Liver (tissue), 9 donors: Measurements from ENCODE around the gene GLI3. TPM values are rescaled to one million over a fixed set of nuclear protein-coding genes. Genes with fewer than 3 reads are reported as not detected.

Experiments used
- DNase-seq: peaks from one replicate; pipeline ENCODE4 v3.0.0-alpha.2; 2017; ENCODE audit warnings: low spot score
- H3K27ac ChIP-seq, 2 donors: one replicate each; pipeline ENCODE4 v1.7.0; 2013; ENCODE audit warnings: inconsistent platforms in 2 of 2, low read length in 2 of 2, control low read depth in 1 of 2, low read depth in 1 of 2, mild to moderate bottlenecking in 1 of 2
- H3K27me3 ChIP-seq, 4 donors: one replicate each; pipeline versions ENCODE4 v1.6.1 to v1.7.0; 2013; ENCODE audit warnings: low read length in 3 of 4, inconsistent platforms in 1 of 4, mild to moderate bottlenecking in 1 of 4, moderate library complexity in 1 of 4; ENCODE audit not compliant: control insufficient read depth in 4 of 4, insufficient read depth in 4 of 4
- H3K36me3 ChIP-seq, 4 donors: one replicate each; pipeline versions ENCODE4 v1.6.1 to v1.7.0; 2013; ENCODE audit warnings: low read length in 3 of 4, mild to moderate bottlenecking in 3 of 4, low read depth in 1 of 4, moderate library complexity in 1 of 4; ENCODE audit not compliant: control insufficient read depth in 4 of 4, insufficient read depth in 3 of 4
- H3K4me1 ChIP-seq, 4 donors: one replicate each; pipeline versions ENCODE4 v1.6.1 to v1.7.0; 2013; ENCODE audit warnings: low read length in 3 of 4, mild to moderate bottlenecking in 3 of 4, moderate library complexity in 1 of 4; ENCODE audit not compliant: control insufficient read depth in 4 of 4, insufficient read depth in 4 of 4
- H3K4me3 ChIP-seq, 3 donors: one replicate each; pipeline versions ENCODE4 v1.6.1 to v1.7.0; 2013; ENCODE audit warnings: low read length in 3 of 3, control low read depth in 1 of 3, low read depth in 1 of 3, mild to moderate bottlenecking in 1 of 3
- H3K9ac ChIP-seq, 2 donors: one replicate each; pipeline ENCODE4 v1.7.0; 2013; ENCODE audit warnings: low read length in 2 of 2, mild to moderate bottlenecking in 2 of 2, moderate library complexity in 2 of 2, control low read depth in 1 of 2, low read depth in 1 of 2
- H3K9me3 ChIP-seq, 4 donors: one replicate each; pipeline versions ENCODE4 v1.6.1 to v1.7.0; 2013; ENCODE audit warnings: low read length in 3 of 4; ENCODE audit not compliant: control insufficient read depth in 4 of 4
- ATF3 ChIP-seq: IDR thresholded peaks from 2 replicates; pipeline ENCODE4 v1.6.1; 2016; ENCODE audit warnings: antibody characterized with exemption
- CTCF ChIP-seq: fragments of 150-350 bp; IDR thresholded peaks from 2 replicates; pipeline ENCODE4 v1.5.1; 2017; ENCODE audit warnings: improper control_type of control experiment, low read depth, low read length; ENCODE audit not compliant: missing input control
- EGR1 ChIP-seq, 2 donors: IDR thresholded peaks; 2 replicates each; pipeline ENCODE4 v1.6.1; 2016 to 2018; ENCODE audit warnings: antibody characterized with exemption in 2 of 2, low read depth in 2 of 2
- FOXA1 ChIP-seq: IDR thresholded peaks from 2 replicates; pipeline ENCODE4 v1.6.1; 2016; ENCODE audit warnings: antibody characterized with exemption
- FOXA2 ChIP-seq: IDR thresholded peaks from 2 replicates; pipeline ENCODE4 v1.6.1; 2016; ENCODE audit warnings: antibody characterized with exemption
- GABPA ChIP-seq, 2 donors: IDR thresholded peaks in 1 of 2; conservative IDR thresholded peaks in 1 of 2; 2 replicates each; pipeline ENCODE4 v1.6.1; 2016; ENCODE audit warnings: antibody characterized with exemption in 2 of 2, mild to moderate bottlenecking in 1 of 2, moderate library complexity in 1 of 2
- HNF4A ChIP-seq, 2 donors: conservative IDR thresholded peaks; 2 replicates each; pipeline ENCODE4 v1.6.1; 2016; ENCODE audit warnings: antibody characterized with exemption in 2 of 2, mild to moderate bottlenecking in 2 of 2
- HNF4G ChIP-seq: IDR thresholded peaks from 2 replicates; pipeline ENCODE4 v1.6.1; 2016; ENCODE audit warnings: antibody characterized with exemption
- JUND ChIP-seq, 2 donors: IDR thresholded peaks; 2 replicates each; pipeline ENCODE4 v1.6.1; 2016; ENCODE audit warnings: antibody characterized with exemption in 2 of 2
- NR2F2 ChIP-seq: IDR thresholded peaks from 2 replicates; pipeline ENCODE4 v1.6.1; 2016; ENCODE audit warnings: antibody characterized with exemption
- RAD21 ChIP-seq, 2 donors: IDR thresholded peaks; 2 replicates each; pipeline ENCODE4 v1.6.1; 2016; ENCODE audit warnings: antibody characterized with exemption in 2 of 2, mild to moderate bottlenecking in 2 of 2
- RXRA ChIP-seq, 2 donors: IDR thresholded peaks; 2 replicates each; pipeline ENCODE4 v1.6.1; 2017 to 2018; ENCODE audit warnings: antibody characterized with exemption in 2 of 2, mild to moderate bottlenecking in 1 of 2
- SP1 ChIP-seq: IDR thresholded peaks from 2 replicates; pipeline ENCODE4 v1.6.1; 2018; ENCODE audit warnings: antibody characterized with exemption, mild to moderate bottlenecking
- YY1 ChIP-seq: IDR thresholded peaks from 2 replicates; pipeline ENCODE4 v1.6.1; 2016; ENCODE audit warnings: antibody characterized with exemption, mild to moderate bottlenecking
- ZBTB33 ChIP-seq: IDR thresholded peaks from 2 replicates; pipeline ENCODE4 v1.6.1; 2016; ENCODE audit warnings: antibody characterized with exemption
- WGBS: extraction: QIAGEN DNeasy Blood & Tissue Kit; methylation state at CpG from one replicate; pipeline ENCODE4 v1.1.7; 2013; 5-methylcytosine and 5-hydroxymethylcytosine counted together
- polyA plus RNA-seq, 2 donors: library from polyadenylated mRNA; stranded (reverse) in 1 of 2; unstranded in 1 of 2; fragments of 200-250 nt in 1 of 2; fragments of >200 nt in 1 of 2; fragmentation: Nextera tagmentation in 1 of 2; extraction: Ambion mirVana in 1 of 2; gene quantifications; one replicate each; pipeline versions ENCODE4 v1.2.1 to v1.2.3, GENCODE V29; 2013 to 2015
- total RNA-seq, 2 donors: library from RNA; depleted of rRNA; stranded (reverse); fragments of >200 nt; gene quantifications; one replicate each; pipeline ENCODE4 v1.2.3, GENCODE V29; 2014
- TF ChIP-seq, protein P1 (sequence below): IDR thresholded peaks from 2 replicates; pipeline ENCODE4 v1.6.1; 2016; ENCODE audit warnings: antibody characterized with exemption
- donor health status: healthy.
- donor health status: healthy.
- donor health status: healthy.
- donor health status: healthy.
- donor health status: healthy.

The GLI3 gene
- total and polyA plus RNA-seq, 4 donors, result 0.09 to 0.42 (median 0.26) TPM

DNA sequence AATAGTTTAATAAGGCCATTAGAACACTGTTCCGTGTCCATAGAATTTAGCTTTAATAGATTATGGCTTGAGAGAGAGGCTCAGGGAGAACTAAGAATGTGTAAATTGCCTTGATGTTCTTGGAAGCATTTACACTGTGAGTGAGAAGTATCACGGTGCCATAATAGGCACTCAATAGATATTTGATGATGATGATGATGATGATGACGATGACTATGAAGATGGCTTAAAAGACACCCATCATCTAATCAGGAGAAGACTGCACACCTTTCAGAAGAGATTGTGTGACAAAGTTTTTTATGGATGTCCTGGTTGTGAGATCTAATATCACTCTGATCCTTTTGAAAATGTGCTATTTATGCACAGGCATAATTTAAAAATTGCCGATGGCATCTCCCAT is 264.2 kb downstream of the GLI3 start (continued):
- TF ChIP-seq CTCF, result no peak
- TF ChIP-seq RAD21 (IDR thresholded peaks at IDR 0.05), result no peak
- TF ChIP-seq YY1, result no peak

DNA sequence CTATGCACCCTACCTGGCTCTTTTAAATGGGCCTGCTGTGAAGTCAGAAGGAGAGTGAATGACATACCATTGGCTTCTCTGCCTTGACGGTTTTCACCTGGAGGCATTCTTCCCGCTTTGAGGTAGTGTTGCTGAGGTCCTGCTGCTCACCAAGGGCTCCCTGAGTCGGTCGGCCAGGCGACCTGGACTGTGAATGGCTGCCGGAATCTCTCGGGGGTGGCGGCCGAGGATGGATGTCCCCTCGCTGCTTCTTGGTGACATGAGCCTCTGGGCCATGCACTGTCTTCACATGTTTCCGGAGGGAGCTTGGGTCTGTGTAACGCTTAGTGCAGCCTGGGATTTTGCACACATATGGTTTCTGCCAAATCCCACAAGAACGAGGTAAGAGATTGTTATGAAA is 264.7 kb downstream of the GLI3 start:
- TF ChIP-seq CTCF (no peak), RAD21 (IDR thresholded peaks at IDR 0.05) (no peak), HNF4A (conservative IDR thresholded peaks at IDR 0.05) (no peak), JUND (IDR thresholded peaks at IDR 0.05) (no peak)
- TF ChIP-seq, protein P1, sequence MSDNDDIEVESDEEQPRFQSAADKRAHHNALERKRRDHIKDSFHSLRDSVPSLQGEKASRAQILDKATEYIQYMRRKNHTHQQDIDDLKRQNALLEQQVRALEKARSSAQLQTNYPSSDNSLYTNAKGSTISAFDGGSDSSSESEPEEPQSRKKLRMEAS, result no peak
- Histone ChIP-seq H3K4me3 (no peak overlapping the region), H3K9me3 (no peaks in the 10 kb centered on the region), H3K9ac (no peak overlapping the region), H3K27me3 (no peaks in the 10 kb centered on the region), H3K27ac (no peak overlapping the region), H3K36me3 (no peaks in the 10 kb centered on the region), H3K4me1 (peaks cover 0 to 1% (median 0%) of the 10 kb centered on the region in 4 donors)
- WGBS, result 91% methylated on average over 13 of the region's 13 CpGs
- DNase-seq, result no peak

- H3K27me3 ChIP-seq, result no peaks in the 10 kb centered on the region
- H3K9me3 ChIP-seq, result no peaks in the 10 kb centered on the region
- 47% methylated on average over 9 of the region's 9 CpGs for WGBS
- H3K4me1 ChIP-seq, result no peaks in the 10 kb centered on the region
- H3K36me3 ChIP-seq, result no peaks in the 10 kb centered on the region
- no peak overlapping the region for H3K9ac ChIP-seq
- no peak overlapping the region for H3K4me3 ChIP-seq
- no peak overlapping the region for H3K27ac ChIP-seq
- DNase-seq, result no peak
- TF ChIP-seq JUND (IDR thresholded peaks at IDR 0.05) (no peak), ATF3 (no peak), FOXA1 (no peak), RAD21 (IDR thresholded peaks at IDR 0.05) (no peak), GABPA (IDR thresholded peaks at IDR 0.05 in 1 of 2, conservative IDR thresholded peaks at IDR 0.05 in 1 of 2) (no peak), RXRA (IDR thresholded peaks at IDR 0.05) (no peak), FOXA2 (no peak), CTCF (no peak), HNF4G (no peak), EGR1 (IDR thresholded peaks at IDR 0.05; ENCODE audit: low read depth in 2 of 2) (no peak), ZBTB33 (no peak), YY1 (no peak), SP1 (no peak), HNF4A (conservative IDR thresholded peaks at IDR 0.05) (no peak), NR2F2 (no peak)
- TF ChIP-seq, protein P1, result no peak
Observed at GRCh38 chr7:41971640-41972187, 265.3 kb downstream of the GLI3 start.
